Astrocyte (in vitro differentiated cells and primary cell): ENCODE results near the gene ATL1.

Experiments used
- EZH2 ChIP-seq: IDR thresholded peaks from 2 replicates; pipeline ENCODE4 v1.6.1; 2012; ENCODE audit warnings: mild to moderate bottlenecking, low read length, inconsistent platforms; ENCODE audit not compliant: insufficient read depth
- TF ChIP-seq, protein P1 (sequence below): IDR thresholded peaks from 2 replicates; pipeline ENCODE4 v1.5.1; 2011; ENCODE audit warnings: low read depth, mild to moderate bottlenecking, inconsistent platforms, low read length, moderate library complexity; ENCODE audit not compliant: insufficient read depth

DNA sequence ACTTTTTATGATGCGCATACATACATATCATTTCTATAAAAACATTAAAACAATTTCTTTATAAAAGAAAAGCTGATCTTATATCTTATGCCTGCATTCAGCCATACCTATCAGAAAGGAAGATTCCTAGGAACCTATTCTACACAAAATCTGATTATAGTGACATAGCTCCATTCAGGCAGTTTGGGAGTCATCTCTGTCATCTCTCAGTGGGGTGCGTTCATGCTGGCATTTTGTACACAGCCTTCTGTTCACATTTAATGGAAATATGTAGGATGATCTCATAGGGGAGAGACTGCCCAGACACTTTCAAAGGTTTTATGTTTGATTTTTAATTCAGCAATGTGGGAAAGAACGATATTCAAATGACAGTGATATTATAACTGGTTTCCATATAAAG is 52.9 kb downstream of the ATL1 start:
- TF ChIP-seq, protein P1, sequence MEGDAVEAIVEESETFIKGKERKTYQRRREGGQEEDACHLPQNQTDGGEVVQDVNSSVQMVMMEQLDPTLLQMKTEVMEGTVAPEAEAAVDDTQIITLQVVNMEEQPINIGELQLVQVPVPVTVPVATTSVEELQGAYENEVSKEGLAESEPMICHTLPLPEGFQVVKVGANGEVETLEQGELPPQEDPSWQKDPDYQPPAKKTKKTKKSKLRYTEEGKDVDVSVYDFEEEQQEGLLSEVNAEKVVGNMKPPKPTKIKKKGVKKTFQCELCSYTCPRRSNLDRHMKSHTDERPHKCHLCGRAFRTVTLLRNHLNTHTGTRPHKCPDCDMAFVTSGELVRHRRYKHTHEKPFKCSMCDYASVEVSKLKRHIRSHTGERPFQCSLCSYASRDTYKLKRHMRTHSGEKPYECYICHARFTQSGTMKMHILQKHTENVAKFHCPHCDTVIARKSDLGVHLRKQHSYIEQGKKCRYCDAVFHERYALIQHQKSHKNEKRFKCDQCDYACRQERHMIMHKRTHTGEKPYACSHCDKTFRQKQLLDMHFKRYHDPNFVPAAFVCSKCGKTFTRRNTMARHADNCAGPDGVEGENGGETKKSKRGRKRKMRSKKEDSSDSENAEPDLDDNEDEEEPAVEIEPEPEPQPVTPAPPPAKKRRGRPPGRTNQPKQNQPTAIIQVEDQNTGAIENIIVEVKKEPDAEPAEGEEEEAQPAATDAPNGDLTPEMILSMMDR, result no peak
- TF ChIP-seq EZH2, result no peak
